HCT116 (cell line): Measurements from ENCODE around the gene MYH7.
"Not testable (repeated sequence)": the region's sequence is repeated elsewhere in the genome, so short reads cannot be mapped to it uniquely, and the experiment has no call there.

Experiments
- CTCF ChIP-seq, 3 experiments: fragments of 200-600 bp in 1 of 3; sonication (generic) in 1 of 3; IDR thresholded peaks in 2 of 3; conservative IDR thresholded peaks in 1 of 3; 2 replicates each; pipeline ENCODE4 v1.5.1; 2012 to 2017; ENCODE audit warnings: low read depth in 2 of 3, low read length in 2 of 3, antibody characterized with exemption in 1 of 3, borderline replicate concordance in 1 of 3, control low read depth in 1 of 3, mild to moderate bottlenecking in 1 of 3, mixed read lengths in 1 of 3, mixed run types in 1 of 3, moderate library complexity in 1 of 3; ENCODE audit not compliant: insufficient read depth in 1 of 3
- POLR2A ChIP-seq: IDR thresholded peaks from 2 replicates; pipeline ENCODE4 v1.7.0; 2011; ENCODE audit warnings: borderline replicate concordance; ENCODE audit not compliant: insufficient read depth, insufficient read length; ENCODE audit errors: extremely low read depth
- TF ChIP-seq, protein P1 (sequence below): IDR thresholded peaks from 2 replicates; pipeline ENCODE4 v1.6.1; 2012; ENCODE audit warnings: low read depth

DNA sequence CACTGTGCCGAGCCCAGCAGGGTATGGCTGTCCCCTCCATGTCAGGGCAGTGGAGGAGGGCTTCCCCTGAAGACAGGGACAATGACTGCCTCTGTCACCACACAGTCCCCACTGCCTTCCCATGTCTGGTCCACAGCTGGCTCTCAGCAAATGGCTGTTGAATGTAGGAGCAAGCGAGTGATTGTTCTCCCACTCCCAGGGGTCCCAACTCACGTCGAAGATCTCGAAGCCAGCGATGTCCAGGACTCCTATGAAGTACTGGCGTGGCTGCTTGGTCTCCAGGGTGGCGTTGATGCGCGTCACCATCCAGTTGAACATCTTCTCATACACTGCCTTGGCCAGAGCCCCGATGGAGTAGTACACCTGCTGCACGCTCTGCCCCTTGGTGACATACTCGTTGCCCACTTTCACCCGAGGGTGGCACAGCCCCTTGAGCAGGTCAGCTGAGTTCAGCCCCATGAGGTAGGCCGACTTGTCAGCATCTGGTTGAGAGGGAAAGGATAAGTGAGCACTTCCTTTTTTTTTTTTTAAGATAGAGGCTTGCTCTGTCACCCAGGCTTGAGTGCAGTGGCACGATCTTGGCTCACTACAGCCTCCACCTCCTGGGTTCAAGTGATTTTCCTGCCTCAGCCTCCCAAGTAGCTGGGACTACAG, 34.8 kb downstream of the MYH7 start:
- TF ChIP-seq CTCF (IDR thresholded peaks at IDR 0.05 in 2 of 3, conservative IDR thresholded peaks at IDR 0.05 in 1 of 3; ENCODE audit: borderline replicate concordance in 1 of 3, insufficient read depth in 1 of 3, low read depth in 2 of 3, low read length in 2 of 3); POLR2A: not testable (repeated sequence)
- TF ChIP-seq, protein P1, sequence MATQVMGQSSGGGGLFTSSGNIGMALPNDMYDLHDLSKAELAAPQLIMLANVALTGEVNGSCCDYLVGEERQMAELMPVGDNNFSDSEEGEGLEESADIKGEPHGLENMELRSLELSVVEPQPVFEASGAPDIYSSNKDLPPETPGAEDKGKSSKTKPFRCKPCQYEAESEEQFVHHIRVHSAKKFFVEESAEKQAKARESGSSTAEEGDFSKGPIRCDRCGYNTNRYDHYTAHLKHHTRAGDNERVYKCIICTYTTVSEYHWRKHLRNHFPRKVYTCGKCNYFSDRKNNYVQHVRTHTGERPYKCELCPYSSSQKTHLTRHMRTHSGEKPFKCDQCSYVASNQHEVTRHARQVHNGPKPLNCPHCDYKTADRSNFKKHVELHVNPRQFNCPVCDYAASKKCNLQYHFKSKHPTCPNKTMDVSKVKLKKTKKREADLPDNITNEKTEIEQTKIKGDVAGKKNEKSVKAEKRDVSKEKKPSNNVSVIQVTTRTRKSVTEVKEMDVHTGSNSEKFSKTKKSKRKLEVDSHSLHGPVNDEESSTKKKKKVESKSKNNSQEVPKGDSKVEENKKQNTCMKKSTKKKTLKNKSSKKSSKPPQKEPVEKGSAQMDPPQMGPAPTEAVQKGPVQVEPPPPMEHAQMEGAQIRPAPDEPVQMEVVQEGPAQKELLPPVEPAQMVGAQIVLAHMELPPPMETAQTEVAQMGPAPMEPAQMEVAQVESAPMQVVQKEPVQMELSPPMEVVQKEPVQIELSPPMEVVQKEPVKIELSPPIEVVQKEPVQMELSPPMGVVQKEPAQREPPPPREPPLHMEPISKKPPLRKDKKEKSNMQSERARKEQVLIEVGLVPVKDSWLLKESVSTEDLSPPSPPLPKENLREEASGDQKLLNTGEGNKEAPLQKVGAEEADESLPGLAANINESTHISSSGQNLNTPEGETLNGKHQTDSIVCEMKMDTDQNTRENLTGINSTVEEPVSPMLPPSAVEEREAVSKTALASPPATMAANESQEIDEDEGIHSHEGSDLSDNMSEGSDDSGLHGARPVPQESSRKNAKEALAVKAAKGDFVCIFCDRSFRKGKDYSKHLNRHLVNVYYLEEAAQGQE, result not testable (repeated sequence)
